ENCODE measurements around the gene WNK2.
A peak's percentile ranks its signal among the peaks of the same experiment; 100 is the strongest.
"Not testable (repeated sequence)": the region's sequence is repeated elsewhere in the genome, so short reads cannot be mapped to it uniquely, and the experiment has no call there.

WNK2 gene

GRCh38 chr9:93366119-93366447 is 182.1 kb downstream of the WNK2 start:
- Histone ChIP-seq H4K20me1 (ENCODE audit: control insufficient read depth, insufficient read depth, low read depth, low read length) (no peaks in the 10 kb centered on the region), H3K9me2 (replicated peaks; ENCODE audit: control insufficient read depth, low read length) (no peaks in the 10 kb centered on the region), H3K27me3 (ENCODE audit: control insufficient read depth, low read length) (no peaks in the 10 kb centered on the region), H3K79me2 (ENCODE audit: control insufficient read depth, low read length) (no peaks in the 10 kb centered on the region), H3K27ac (ENCODE audit: low read depth, low read length) (no peak overlapping the region), H3K36me3 (ENCODE audit: control insufficient read depth, low read length) (no peaks in the 10 kb centered on the region), H3K4me2 (ENCODE audit: low read length) (peak overlapping the region; percentile 60), H3K4me1 (ENCODE audit: control insufficient read depth, low read length) (peaks cover 18% of the 10 kb centered on the region), H3F3A (ENCODE audit: control insufficient read depth, insufficient read depth) (0 out of 2 replicates have a peak, but pooled peaks cover 2% of the 10 kb centered on the region), H3K9me3 (ENCODE audit: control insufficient read depth, insufficient read depth, low read length) (peaks cover 14% of the 10 kb centered on the region; the same call in 1 of the 2 replicates), H3K4me3 (ENCODE audit: low read length) (peak overlapping the region; percentile 41)
- no peak for TF ChIP-seq CTCF (IDR thresholded peaks at IDR 0.05; ENCODE audit: low read depth, low read length, poor library complexity, severe bottlenecking)
- TF ChIP-seq EZH2phosphoT487 (IDR thresholded peaks at IDR 0.05; ENCODE audit: borderline replicate concordance, low read length) = no peak

GRCh38 chr9:93366486-93366885 is 182.5 kb downstream of the WNK2 start:
- Histone ChIP-seq H3K4me3 (ENCODE audit: low read length) (peak overlapping the region; percentile 41), H3K9me3 (ENCODE audit: control insufficient read depth, insufficient read depth, low read length) (peaks cover 14% of the 10 kb centered on the region; the same call in 1 of the 2 replicates), H3K4me2 (ENCODE audit: low read length) (peak overlapping the region; percentile 60), H3K4me1 (ENCODE audit: control insufficient read depth, low read length) (peaks cover 18% of the 10 kb centered on the region)
- H3K27me3 ChIP-seq (ENCODE audit: control insufficient read depth, low read length); H3K79me2 ChIP-seq (ENCODE audit: control insufficient read depth, low read length); H3K36me3 ChIP-seq (ENCODE audit: control insufficient read depth, low read length); H3K9me2 ChIP-seq (replicated peaks; ENCODE audit: control insufficient read depth, low read length); H4K20me1 ChIP-seq (ENCODE audit: control insufficient read depth, insufficient read depth, low read depth, low read length); H3F3A ChIP-seq (ENCODE audit: control insufficient read depth, insufficient read depth); H3K27ac ChIP-seq (ENCODE audit: low read depth, low read length): not testable (repeated sequence)

GRCh38 chr9:93368437-93368836 is 184.5 kb downstream of the WNK2 start:
- no peaks in the 10 kb centered on the region for H4K20me1 ChIP-seq (ENCODE audit: control insufficient read depth, insufficient read depth, low read depth, low read length)
- peaks cover 4% of the 10 kb centered on the region; the same call in 1 of the 2 replicates for H3K9me3 ChIP-seq (ENCODE audit: control insufficient read depth, insufficient read depth, low read length)
- no peak overlapping the region for H3K27ac ChIP-seq (ENCODE audit: low read depth, low read length)
- H3K4me2 ChIP-seq (ENCODE audit: low read length) = no peak overlapping the region
- H3K36me3 ChIP-seq (ENCODE audit: control insufficient read depth, low read length) = no peaks in the 10 kb centered on the region
- H3K9me2 ChIP-seq (replicated peaks; ENCODE audit: control insufficient read depth, low read length) = no peaks in the 10 kb centered on the region
- TF ChIP-seq CTCF (IDR thresholded peaks at IDR 0.05; ENCODE audit: low read depth, low read length, poor library complexity, severe bottlenecking) (no peak), EZH2phosphoT487 (IDR thresholded peaks at IDR 0.05; ENCODE audit: borderline replicate concordance, low read length) (no peak)
- no peaks in the 10 kb centered on the region for H3K27me3 ChIP-seq (ENCODE audit: control insufficient read depth, low read length)
- no peak overlapping the region for H3K4me3 ChIP-seq (ENCODE audit: low read length)
- no peaks in the 10 kb centered on the region for H3K79me2 ChIP-seq (ENCODE audit: control insufficient read depth, low read length)
- 0 out of 2 replicates have a peak, but pooled peaks cover 2% of the 10 kb centered on the region for H3F3A ChIP-seq (ENCODE audit: control insufficient read depth, insufficient read depth)
- peaks cover 18% of the 10 kb centered on the region for H3K4me1 ChIP-seq (ENCODE audit: control insufficient read depth, low read length)

GRCh38 chr9:93369686-93370085 is 185.7 kb downstream of the WNK2 start:
- H3K79me2 ChIP-seq (ENCODE audit: control insufficient read depth, low read length) = no peaks in the 10 kb centered on the region
- H3K36me3 ChIP-seq (ENCODE audit: control insufficient read depth, low read length) = no peaks in the 10 kb centered on the region
- peaks cover 18% of the 10 kb centered on the region for H3K4me1 ChIP-seq (ENCODE audit: control insufficient read depth, low read length)
- no peak overlapping the region for H3K4me2 ChIP-seq (ENCODE audit: low read length)
- no peaks in the 10 kb centered on the region for H3F3A ChIP-seq (ENCODE audit: control insufficient read depth, insufficient read depth)
- no peaks in the 10 kb centered on the region for H4K20me1 ChIP-seq (ENCODE audit: control insufficient read depth, insufficient read depth, low read depth, low read length)
- H3K9me2 ChIP-seq (replicated peaks; ENCODE audit: control insufficient read depth, low read length) = no peaks in the 10 kb centered on the region
- H3K27ac ChIP-seq (ENCODE audit: low read depth, low read length) = no peak overlapping the region
- H3K4me3 ChIP-seq (ENCODE audit: low read length) = no peak overlapping the region
- no peaks in the 10 kb centered on the region for H3K27me3 ChIP-seq (ENCODE audit: control insufficient read depth, low read length)
- H3K9me3 ChIP-seq (ENCODE audit: control insufficient read depth, insufficient read depth, low read length) = no peaks in the 10 kb centered on the region
- TF ChIP-seq CTCF (IDR thresholded peaks at IDR 0.05; ENCODE audit: low read depth, low read length, poor library complexity, severe bottlenecking) = no peak
- TF ChIP-seq EZH2phosphoT487 (IDR thresholded peaks at IDR 0.05; ENCODE audit: borderline replicate concordance, low read length) = no peak

All from DOHH2 (cell line).